Sigmoid colon (tissue), 4 donors: ENCODE measurements around the gene CCDC170.

Experiments used
- CTCF ChIP-seq, 4 experiments: fragments of 450-650 bp in 3 of 4; fragments of 200-600 bp in 1 of 4; IDR thresholded peaks; one replicate each; pipeline ENCODE4 v1.5.1; 2016 to 2019; ENCODE audit warnings: antibody characterized with exemption in 4 of 4, mild to moderate bottlenecking in 3 of 4, moderate library complexity in 2 of 4
- EP300 ChIP-seq, 4 donors: sonication (generic); formaldehyde crosslinking; IDR thresholded peaks; one replicate each; pipeline ENCODE4 v1.6.1; 2017; ENCODE audit warnings: antibody characterized with exemption in 4 of 4
- POLR2A ChIP-seq, 2 donors: fragments of 450-650 bp; IDR thresholded peaks; one replicate each; pipeline ENCODE4 v1.6.1; 2016; ENCODE audit warnings: antibody characterized with exemption in 2 of 2, mild to moderate bottlenecking in 2 of 2, moderate library complexity in 2 of 2
- POLR2AphosphoS5 ChIP-seq, 4 donors: sonication (generic); formaldehyde crosslinking; IDR thresholded peaks; one replicate each; pipeline ENCODE4 v1.6.1; 2017; ENCODE audit warnings: antibody characterized with exemption in 4 of 4

GRCh38 chr6:151537556-151537955 lies 43.7 kb downstream of the CCDC170 start:
- TF ChIP-seq CTCF (IDR thresholded peaks at IDR 0.05) = no peak
- TF ChIP-seq POLR2AphosphoS5 (IDR thresholded peaks at IDR 0.05) = no peak
- no peak for TF ChIP-seq POLR2A (IDR thresholded peaks at IDR 0.05)
- TF ChIP-seq EP300 (IDR thresholded peaks at IDR 0.05) = no peak
